GM13977 (cell line): ENCODE results near the gene ANKRD49.
A peak's percentile ranks its signal among the peaks of the same experiment; 100 is the strongest.

ENCODE experiments used
- DNase-seq: peaks from one replicate; pipeline ENCODE4 v3.0.0; 2012; ENCODE audit warnings: low spot score
- CTCF ChIP-seq: IDR thresholded peaks from 2 replicates; pipeline ENCODE4 v1.5.1; 2012; ENCODE audit warnings: mild to moderate bottlenecking, control low read depth; ENCODE audit not compliant: insufficient read depth; ENCODE audit errors: extremely low read depth, missing control alignments
- in situ Hi-C: fragments of 300-500 bp; cut with MboI; formaldehyde crosslinking; loops from one replicate; pipeline ENCODE4 v1.12.0; 2022; ENCODE audit warnings: low sequenced_read_pairs, low pct_unique_long_range_greater_than_20kb, mixed read lengths, inconsistent platforms; ENCODE audit not compliant: unreplicated experiment

ANKRD49 gene

GRCh38 chr11:94452988-94453387, 40.8 kb upstream of the ANKRD49 start:
- DNase-seq, result no peak
- in situ Hi-C loops, result no loop called here
- TF ChIP-seq CTCF, result no peak

- DNase-seq, result no peak
- in situ Hi-C loops, result no loop called here
- no peak for TF ChIP-seq CTCF
Observed at GRCh38 chr11:94454301-94454700, 39.5 kb upstream of the ANKRD49 start.

- DNase-seq, result no peak
- in situ Hi-C loops, result no loop called here
- no peak for TF ChIP-seq CTCF
Observed at GRCh38 chr11:94455861-94456260, 37.9 kb upstream of the ANKRD49 start.

- no peak for TF ChIP-seq CTCF
- no peak for DNase-seq
- in situ Hi-C loops, result no loop called here
Observed at GRCh38 chr11:94457118-94458029, 36.4 kb upstream of the ANKRD49 start.

- in situ Hi-C loops, result no loop called here
- DNase-seq, result no peak
- TF ChIP-seq CTCF, result no peak
Observed at GRCh38 chr11:94459576-94459975, 34.2 kb upstream of the ANKRD49 start.

GRCh38 chr11:94469416-94469815, 24.4 kb upstream of the ANKRD49 start:
- peak; percentile 24 for DNase-seq
- in situ Hi-C loops, result no loop called here
- TF ChIP-seq CTCF, result no peak
